KMS-11 (cell line): ENCODE measurements around the gene HPCAL1.

Source experiments
- H2AFZ ChIP-seq: fragments of 200-600 bp; sonication (generic); 2 replicates; pipeline ENCODE4 v1.6.1; 2016; ENCODE audit warnings: antibody characterized with exemption, mixed run types, low read depth
- H3K27ac ChIP-seq: fragments of 200-600 bp; sonication (generic); 2 replicates; pipeline ENCODE4 v1.6.1; 2016; ENCODE audit warnings: mild to moderate bottlenecking, mixed run types
- H3K27me3 ChIP-seq: fragments of 200-600 bp; sonication (generic); 2 replicates; pipeline ENCODE4 v1.6.1; 2017; ENCODE audit warnings: mild to moderate bottlenecking, low read depth, mixed run types, moderate library complexity; ENCODE audit not compliant: insufficient read depth
- H3K36me3 ChIP-seq: fragments of 200-600 bp; sonication (generic); 2 replicates; pipeline ENCODE4 v1.6.1; 2017; ENCODE audit warnings: mild to moderate bottlenecking, mixed run types; ENCODE audit not compliant: insufficient read depth
- H3K4me1 ChIP-seq: fragments of 200-600 bp; sonication (generic); 2 replicates; pipeline ENCODE4 v1.6.1; 2016; ENCODE audit warnings: mild to moderate bottlenecking, low read depth, mixed run types; ENCODE audit not compliant: poor library complexity, severe bottlenecking
- H3K4me2 ChIP-seq: fragments of 200-600 bp; sonication (generic); 2 replicates; pipeline ENCODE4 v1.7.0; 2016; ENCODE audit warnings: mild to moderate bottlenecking, mixed run types
- H3K4me3 ChIP-seq: fragments of 200-600 bp; sonication (generic); IDR thresholded peaks from 2 replicates; pipeline ENCODE4 v1.6.1; 2017; ENCODE audit warnings: low read depth, low read length, mixed read lengths; ENCODE audit not compliant: insufficient read depth
- H3K79me2 ChIP-seq: fragments of 200-600 bp; sonication (generic); 2 replicates; pipeline ENCODE4 v1.6.1; 2016; ENCODE audit warnings: low read depth, mixed run types; ENCODE audit not compliant: insufficient read depth
- H3K9ac ChIP-seq: fragments of 200-600 bp; sonication (generic); 2 replicates; pipeline ENCODE4 v1.6.1; 2016; ENCODE audit warnings: mild to moderate bottlenecking, mixed run types
- H4K20me1 ChIP-seq: fragments of 200-600 bp; sonication (generic); 2 replicates; pipeline ENCODE4 v1.6.1; 2016; ENCODE audit warnings: mild to moderate bottlenecking, mixed run types; ENCODE audit not compliant: insufficient read depth
- TF ChIP-seq, protein P1 (sequence below): fragments of 200-600 bp; sonication (generic); conservative IDR thresholded peaks from 2 replicates; pipeline ENCODE4 v1.6.1; 2017; ENCODE audit warnings: low read depth, mild to moderate bottlenecking, antibody characterized with exemption, low read length, moderate library complexity, mixed read lengths

Gene HPCAL1

GRCh38 chr2:10438688-10439087, 136.0 kb downstream of the HPCAL1 start:
- Histone ChIP-seq H3K4me2 (no peak overlapping the region), H3K4me3 (no peak overlapping the region), H3K9ac (no peak overlapping the region), H3K4me1 (no peaks in the 10 kb centered on the region), H3K27ac (no peak overlapping the region), H3K79me2 (peaks cover 11% of the 10 kb centered on the region; the same call in 1 of the 2 replicates), H4K20me1 (peaks cover 10% of the 10 kb centered on the region; the same call in 1 of the 2 replicates), H2AFZ (no peak overlapping the region), H3K27me3 (no peaks in the 10 kb centered on the region), H3K36me3 (peaks cover 25% of the 10 kb centered on the region; the same call in 1 of the 2 replicates)
- TF ChIP-seq, protein P1, sequence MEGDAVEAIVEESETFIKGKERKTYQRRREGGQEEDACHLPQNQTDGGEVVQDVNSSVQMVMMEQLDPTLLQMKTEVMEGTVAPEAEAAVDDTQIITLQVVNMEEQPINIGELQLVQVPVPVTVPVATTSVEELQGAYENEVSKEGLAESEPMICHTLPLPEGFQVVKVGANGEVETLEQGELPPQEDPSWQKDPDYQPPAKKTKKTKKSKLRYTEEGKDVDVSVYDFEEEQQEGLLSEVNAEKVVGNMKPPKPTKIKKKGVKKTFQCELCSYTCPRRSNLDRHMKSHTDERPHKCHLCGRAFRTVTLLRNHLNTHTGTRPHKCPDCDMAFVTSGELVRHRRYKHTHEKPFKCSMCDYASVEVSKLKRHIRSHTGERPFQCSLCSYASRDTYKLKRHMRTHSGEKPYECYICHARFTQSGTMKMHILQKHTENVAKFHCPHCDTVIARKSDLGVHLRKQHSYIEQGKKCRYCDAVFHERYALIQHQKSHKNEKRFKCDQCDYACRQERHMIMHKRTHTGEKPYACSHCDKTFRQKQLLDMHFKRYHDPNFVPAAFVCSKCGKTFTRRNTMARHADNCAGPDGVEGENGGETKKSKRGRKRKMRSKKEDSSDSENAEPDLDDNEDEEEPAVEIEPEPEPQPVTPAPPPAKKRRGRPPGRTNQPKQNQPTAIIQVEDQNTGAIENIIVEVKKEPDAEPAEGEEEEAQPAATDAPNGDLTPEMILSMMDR: no peak

GRCh38 chr2:10439185-10439879, 136.6 kb downstream of the HPCAL1 start:
- H3K27ac ChIP-seq: no peak overlapping the region; the same call in 1 of the 2 replicates
- H3K36me3 ChIP-seq: peaks cover 31% of the 10 kb centered on the region
- peaks cover 10% of the 10 kb centered on the region; the same call in 1 of the 2 replicates for H4K20me1 ChIP-seq
- H3K9ac ChIP-seq: no peak overlapping the region
- H3K79me2 ChIP-seq: peaks cover 17% of the 10 kb centered on the region
- H3K4me1 ChIP-seq: peaks cover 5% of the 10 kb centered on the region
- no peak overlapping the region for H3K4me2 ChIP-seq
- no peak overlapping the region for H2AFZ ChIP-seq
- TF ChIP-seq, protein P1: no peak
- H3K4me3 ChIP-seq: no peak overlapping the region
- H3K27me3 ChIP-seq: no peaks in the 10 kb centered on the region

DNA sequence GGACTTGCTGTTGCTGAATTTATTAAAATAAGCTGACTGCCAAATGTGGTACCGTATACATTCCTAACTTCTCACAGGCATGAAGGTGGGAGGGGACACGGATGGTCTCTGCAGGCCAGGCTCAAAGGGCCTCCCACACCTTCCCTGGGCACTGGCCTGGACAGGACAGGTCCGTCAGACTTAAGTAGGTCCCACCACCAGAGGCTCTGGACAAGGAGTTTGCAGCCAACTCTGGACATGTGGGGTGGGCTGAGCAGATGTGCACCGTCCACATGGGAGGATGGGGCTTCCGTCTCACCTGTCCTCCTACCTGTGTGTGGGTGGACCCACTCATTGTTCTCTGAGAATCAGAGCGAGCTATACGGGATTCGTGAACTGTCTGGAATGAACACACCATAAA, 137.3 kb downstream of the HPCAL1 start:
- H2AFZ ChIP-seq: no peak overlapping the region
- no peak overlapping the region for H3K4me2 ChIP-seq
- H3K36me3 ChIP-seq: peaks cover 37% of the 10 kb centered on the region
- no peak overlapping the region for H3K9ac ChIP-seq
- no peak overlapping the region for H3K4me3 ChIP-seq
- H3K4me1 ChIP-seq: peaks cover 12% of the 10 kb centered on the region
- no peaks in the 10 kb centered on the region for H3K27me3 ChIP-seq
- peaks cover 23% of the 10 kb centered on the region for H3K79me2 ChIP-seq
- H4K20me1 ChIP-seq: peaks cover 12% of the 10 kb centered on the region
- no peak overlapping the region for H3K27ac ChIP-seq
- TF ChIP-seq, protein P1: no peak

- Histone ChIP-seq H4K20me1 (peaks cover 19% of the 10 kb centered on the region), H3K27me3 (no peaks in the 10 kb centered on the region), H3K36me3 (peaks cover 41% of the 10 kb centered on the region), H3K27ac (no peak overlapping the region), H3K4me1 (peaks cover 19% of the 10 kb centered on the region), H3K9ac (no peak overlapping the region), H3K4me3 (no peak overlapping the region), H3K4me2 (no peak overlapping the region), H2AFZ (no peak overlapping the region), H3K79me2 (peaks cover 31% of the 10 kb centered on the region)
- TF ChIP-seq, protein P1: no peak
These were observed 138.0 kb downstream of the HPCAL1 start for GRCh38 chr2:10440736-10441135.
